GM11168 (cell line): ENCODE data around the gene ZEB1.
"Not testable (repeated sequence)": the region's sequence is repeated elsewhere in the genome, so short reads cannot be mapped to it uniquely, and the experiment has no call there.

Source experiments
- in situ Hi-C: fragments of 300-500 bp; cut with MboI; formaldehyde crosslinking; loops from one replicate; pipeline ENCODE4 v1.12.0; 2022; ENCODE audit warnings: low sequenced_read_pairs; ENCODE audit not compliant: unreplicated experiment

ZEB1 gene

GRCh38 chr10:31412397-31412796, 93.4 kb downstream of the ZEB1 start:
- in situ Hi-C loops: not testable (repeated sequence)

- in situ Hi-C loops: no loop called here
These were observed 94.3 kb downstream of the ZEB1 start for GRCh38 chr10:31413325-31413724.

- in situ Hi-C loops: no loop called here
These were observed 99.5 kb downstream of the ZEB1 start for GRCh38 chr10:31418481-31418880.

GRCh38 chr10:31419394-31420063, 100.5 kb downstream of the ZEB1 start:
- in situ Hi-C loops: no loop called here

- in situ Hi-C loops: no loop called here
These were observed 102.3 kb downstream of the ZEB1 start for GRCh38 chr10:31421322-31421721.

GRCh38 chr10:31422634-31423033, 103.6 kb downstream of the ZEB1 start:
- in situ Hi-C loops: no loop called here

- in situ Hi-C loops: no loop called here
These were observed 105.5 kb downstream of the ZEB1 start for GRCh38 chr10:31424473-31424872.

GRCh38 chr10:31426401-31426800, 107.4 kb downstream of the ZEB1 start:
- in situ Hi-C loops: no loop called here

- in situ Hi-C loops: not testable (repeated sequence)
These were observed 108.3 kb downstream of the ZEB1 start for GRCh38 chr10:31427334-31427733.

- in situ Hi-C loops: not testable (repeated sequence)
These were observed 109.5 kb downstream of the ZEB1 start for GRCh38 chr10:31428499-31428898.

GRCh38 chr10:31431021-31431420, 112.0 kb downstream of the ZEB1 start:
- in situ Hi-C loops: no loop called here

GRCh38 chr10:31437959-31438358, 118.9 kb downstream of the ZEB1 start:
- in situ Hi-C loops: no loop called here

- in situ Hi-C loops: no loop called here
These were observed 132.8 kb downstream of the ZEB1 start for GRCh38 chr10:31451766-31452165.

- in situ Hi-C loops: no loop called here
These were observed 137.5 kb downstream of the ZEB1 start for GRCh38 chr10:31456468-31456867.

- in situ Hi-C loops: no loop called here
These were observed 138.8 kb downstream of the ZEB1 start for GRCh38 chr10:31457858-31458257.

- in situ Hi-C loops: no loop called here
These were observed 140.0 kb downstream of the ZEB1 start for GRCh38 chr10:31458974-31459373.

GRCh38 chr10:31460242-31460641, 141.2 kb downstream of the ZEB1 start:
- in situ Hi-C loops: no loop called here

- in situ Hi-C loops: no loop called here
These were observed 145.5 kb downstream of the ZEB1 start for GRCh38 chr10:31464552-31464951.

- in situ Hi-C loops: no loop called here
These were observed 147.3 kb downstream of the ZEB1 start for GRCh38 chr10:31466313-31466712.

- in situ Hi-C loops: no loop called here
These were observed 148.9 kb downstream of the ZEB1 start for GRCh38 chr10:31467791-31468535.

- in situ Hi-C loops: no loop called here
These were observed 149.5 kb downstream of the ZEB1 start for GRCh38 chr10:31468536-31468859.

- in situ Hi-C loops: no loop called here
These were observed 156.5 kb downstream of the ZEB1 start for GRCh38 chr10:31475519-31475918.
